BE2C (cell line): ENCODE data around the gene MIA.
"Not testable (repeated sequence)": the region's sequence is repeated elsewhere in the genome, so short reads cannot be mapped to it uniquely, and the experiment has no call there.

Experiments used
- DNase-seq: peaks from one replicate; pipeline ENCODE4 v3.0.0-alpha.2; 2020
- H3K27me3 ChIP-seq: fragments of 250-450 bp; sonication (Bioruptor Pico); 2 replicates; pipeline ENCODE4 v1.5.1; 2020; ENCODE audit warnings: mild to moderate bottlenecking
- H3K36me3 ChIP-seq: fragments of 250-450 bp; sonication (Bioruptor Pico); 2 replicates; pipeline ENCODE4 v1.5.1; 2020; ENCODE audit warnings: mild to moderate bottlenecking
- H3K4me1 ChIP-seq: fragments of 250-450 bp; sonication (Bioruptor Pico); 2 replicates; pipeline ENCODE4 v1.5.1; 2020
- H3K4me3 ChIP-seq: 2 replicates; pipeline ENCODE4 v1.5.1; 2011; ENCODE audit warnings: low read depth, low read length
- H3K9me3 ChIP-seq: fragments of 250-450 bp; sonication (Bioruptor Pico); 2 replicates; pipeline ENCODE4 v1.5.1; 2020
- TF ChIP-seq, protein P1 (sequence below): IDR thresholded peaks from 2 replicates; pipeline ENCODE4 v1.5.1; 2012; ENCODE audit warnings: mild to moderate bottlenecking, low read depth, low read length

The MIA gene

DNA sequence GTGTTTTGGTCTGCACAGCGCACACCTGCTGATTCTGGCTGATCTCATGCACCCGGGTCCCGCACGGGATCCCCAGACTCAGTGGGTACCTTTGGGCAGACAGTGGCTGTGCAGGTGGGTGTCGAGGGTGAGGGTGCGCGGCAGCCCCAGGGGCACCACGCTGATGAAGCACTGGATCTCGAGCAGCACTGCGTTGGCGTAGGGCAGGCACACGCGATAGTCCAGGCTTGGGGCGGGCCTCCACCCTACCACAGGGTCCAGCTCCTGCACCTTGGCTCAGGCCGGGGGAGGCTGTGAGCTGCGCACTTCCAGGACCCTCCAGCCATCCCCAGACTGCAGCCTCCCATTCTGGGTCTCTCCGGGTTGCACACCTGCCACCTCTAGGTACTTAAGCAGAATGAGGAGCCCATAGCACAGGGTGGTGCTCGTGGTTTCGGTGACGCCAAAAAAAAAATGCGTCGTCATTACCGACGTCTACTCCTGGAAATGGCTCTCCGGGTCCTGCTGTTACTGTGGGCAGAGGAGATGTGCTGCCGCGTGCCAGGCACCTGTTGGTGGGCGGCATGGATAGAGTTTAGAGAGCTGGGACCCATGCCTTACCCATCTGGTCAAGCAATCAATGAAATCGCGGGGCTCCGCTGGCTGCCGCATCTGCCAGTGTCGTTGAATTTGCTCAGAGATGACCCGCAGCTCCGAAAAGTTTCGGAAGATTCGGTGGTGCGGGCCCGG, 34.2 kb downstream of the MIA start:
- TF ChIP-seq, protein P1, sequence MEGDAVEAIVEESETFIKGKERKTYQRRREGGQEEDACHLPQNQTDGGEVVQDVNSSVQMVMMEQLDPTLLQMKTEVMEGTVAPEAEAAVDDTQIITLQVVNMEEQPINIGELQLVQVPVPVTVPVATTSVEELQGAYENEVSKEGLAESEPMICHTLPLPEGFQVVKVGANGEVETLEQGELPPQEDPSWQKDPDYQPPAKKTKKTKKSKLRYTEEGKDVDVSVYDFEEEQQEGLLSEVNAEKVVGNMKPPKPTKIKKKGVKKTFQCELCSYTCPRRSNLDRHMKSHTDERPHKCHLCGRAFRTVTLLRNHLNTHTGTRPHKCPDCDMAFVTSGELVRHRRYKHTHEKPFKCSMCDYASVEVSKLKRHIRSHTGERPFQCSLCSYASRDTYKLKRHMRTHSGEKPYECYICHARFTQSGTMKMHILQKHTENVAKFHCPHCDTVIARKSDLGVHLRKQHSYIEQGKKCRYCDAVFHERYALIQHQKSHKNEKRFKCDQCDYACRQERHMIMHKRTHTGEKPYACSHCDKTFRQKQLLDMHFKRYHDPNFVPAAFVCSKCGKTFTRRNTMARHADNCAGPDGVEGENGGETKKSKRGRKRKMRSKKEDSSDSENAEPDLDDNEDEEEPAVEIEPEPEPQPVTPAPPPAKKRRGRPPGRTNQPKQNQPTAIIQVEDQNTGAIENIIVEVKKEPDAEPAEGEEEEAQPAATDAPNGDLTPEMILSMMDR: no peak
- Histone ChIP-seq H3K4me1 (peaks cover 11% of the 10 kb centered on the region), H3K9me3 (no peaks in the 10 kb centered on the region), H3K27me3 (no peaks in the 10 kb centered on the region), H3K4me3 (no peak overlapping the region), H3K36me3 (peaks cover 27% of the 10 kb centered on the region)
- no peak for DNase-seq

DNA sequence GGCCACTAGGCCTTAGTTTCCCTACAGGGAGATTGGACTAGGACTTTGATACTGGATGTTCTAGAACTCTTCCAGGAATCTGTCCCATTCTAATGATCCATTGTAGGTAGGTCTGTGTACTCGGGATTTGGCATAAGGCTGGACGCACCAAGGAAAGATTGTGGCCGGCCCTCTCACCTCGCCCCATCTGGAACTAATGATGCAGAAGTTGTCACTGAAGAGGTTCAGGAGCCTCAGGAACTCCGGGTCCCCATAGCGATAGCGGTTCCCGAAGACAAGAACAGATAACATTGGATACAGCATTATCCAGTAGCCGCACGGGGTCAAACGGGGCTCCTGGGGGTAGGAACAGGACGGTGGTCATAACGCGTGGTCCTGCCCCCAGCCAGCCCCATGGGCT, 34.8 kb downstream of the MIA start:
- TF ChIP-seq, protein P1: no peak
- Histone ChIP-seq H3K9me3 (no peaks in the 10 kb centered on the region), H3K4me3 (no peak overlapping the region), H3K4me1 (peaks cover 6% of the 10 kb centered on the region), H3K27me3 (no peaks in the 10 kb centered on the region), H3K36me3 (peaks cover 27% of the 10 kb centered on the region)
- no peak for DNase-seq

DNA sequence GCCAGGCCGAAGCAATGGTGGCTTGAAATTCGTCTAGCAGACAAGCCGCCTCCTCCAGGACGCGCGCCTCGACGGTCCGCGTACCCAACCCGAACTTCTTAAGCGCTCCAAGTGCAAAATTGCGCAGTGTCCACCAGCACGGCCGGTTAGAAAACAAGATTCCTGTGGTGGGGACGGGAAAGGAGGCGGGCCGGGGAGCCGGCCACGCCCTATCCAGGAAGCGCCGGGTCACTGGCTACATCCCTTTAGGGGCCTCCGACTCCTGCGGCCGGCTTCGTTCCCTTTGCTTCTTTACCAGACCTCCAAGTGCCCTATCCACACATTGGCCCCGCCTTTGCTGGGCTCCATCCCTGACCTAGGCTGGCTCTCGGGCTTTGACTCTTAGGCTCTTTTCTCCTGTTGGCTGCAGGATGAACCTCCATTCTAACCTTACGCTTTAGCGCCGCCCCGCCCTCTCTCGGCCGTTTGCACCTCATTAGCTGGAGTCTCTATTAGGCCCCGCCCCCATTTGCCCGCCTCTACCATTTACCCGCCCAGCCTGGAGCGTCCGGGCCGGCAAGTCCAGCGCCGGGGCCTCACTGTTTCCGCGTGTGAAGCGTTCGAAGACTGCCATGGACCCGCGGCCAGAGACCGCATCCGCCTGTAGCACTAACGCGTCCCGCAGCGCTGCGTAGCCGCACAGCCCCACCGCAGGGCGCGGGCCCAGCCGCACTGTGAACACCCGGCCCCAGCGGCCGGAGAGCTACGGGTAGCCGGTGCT, 35.5 kb downstream of the MIA start:
- DNase-seq: peak; percentile 71
- not testable (repeated sequence) for H3K4me1 ChIP-seq, H3K27me3 ChIP-seq, H3K9me3 ChIP-seq
- Histone ChIP-seq H3K4me3 (peak overlapping the region; percentile 51), H3K36me3 (peaks cover 27% of the 10 kb centered on the region)

DNA sequence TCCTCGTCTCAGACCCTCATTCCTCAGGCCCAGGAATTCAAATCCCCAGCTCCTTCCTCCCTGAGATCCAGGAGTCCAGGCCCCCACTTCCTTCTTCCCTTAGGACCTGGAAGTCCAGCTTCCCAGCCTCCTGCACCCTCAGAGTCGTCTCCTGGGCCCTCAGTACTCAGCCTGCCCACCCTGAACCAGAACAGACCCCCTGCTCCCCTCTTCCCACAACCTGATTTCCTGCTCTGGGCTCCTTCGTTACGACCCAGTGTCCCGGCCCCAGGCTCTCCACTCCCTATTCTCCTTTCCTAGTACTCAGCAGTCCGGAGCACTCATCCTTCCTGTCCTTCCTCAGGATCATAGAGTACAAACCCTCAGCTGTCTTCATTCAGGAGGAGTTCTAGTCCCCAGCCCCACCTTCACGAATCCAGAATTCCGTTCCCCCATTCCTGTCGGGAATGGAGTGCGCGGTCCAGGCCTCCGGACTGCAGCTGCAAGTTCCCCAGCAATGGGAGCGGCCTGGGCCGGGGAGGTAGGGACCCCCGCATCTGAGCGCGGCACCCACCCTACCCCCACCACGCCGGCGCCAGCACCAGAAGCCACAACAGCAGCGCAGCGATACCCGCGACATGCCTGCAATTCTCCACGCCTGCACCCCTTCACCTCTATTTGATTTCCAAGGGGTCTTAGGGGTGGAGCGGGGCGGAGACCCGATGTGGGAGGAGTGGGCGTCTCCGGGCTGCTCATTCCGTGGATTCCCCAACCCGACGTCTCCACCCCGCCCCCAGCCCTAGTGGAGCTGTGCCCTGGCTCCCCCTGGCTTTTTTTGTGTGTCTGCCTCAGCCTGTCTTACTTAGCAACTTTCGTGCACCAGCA, 36.4 kb downstream of the MIA start:
- Histone ChIP-seq H3K36me3 (peaks cover 27% of the 10 kb centered on the region), H3K9me3 (no peaks in the 10 kb centered on the region), H3K27me3 (no peaks in the 10 kb centered on the region), H3K4me3 (peak overlapping the region; percentile 26), H3K4me1 (peaks cover 3% of the 10 kb centered on the region; the same call in 1 of the 2 replicates)
- TF ChIP-seq, protein P1: no peak
- DNase-seq: no peak

DNA sequence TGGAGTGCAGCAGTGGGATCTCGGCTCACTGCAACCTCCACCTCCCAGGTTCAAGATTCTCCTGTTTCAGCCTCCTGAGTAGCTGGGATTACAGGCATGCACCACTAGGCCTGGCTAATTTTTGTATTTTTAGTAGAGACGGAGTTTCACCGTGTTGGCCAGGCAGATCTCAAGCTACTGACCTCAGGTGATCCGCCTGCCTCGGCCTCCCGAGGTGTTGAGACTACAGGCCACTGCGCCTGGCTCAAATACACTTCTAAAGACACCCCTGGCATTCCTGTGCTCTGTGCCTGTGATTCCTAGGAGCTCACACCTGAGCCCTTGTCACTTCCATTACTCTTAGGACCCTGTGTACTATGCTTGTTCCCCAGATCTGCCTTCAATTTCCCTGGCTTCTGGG, 37.2 kb downstream of the MIA start:
- H3K4me3 ChIP-seq, H3K4me1 ChIP-seq, H3K27me3 ChIP-seq, DNase-seq, H3K9me3 ChIP-seq: not testable (repeated sequence)
- peaks cover 21% of the 10 kb centered on the region for H3K36me3 ChIP-seq

DNA sequence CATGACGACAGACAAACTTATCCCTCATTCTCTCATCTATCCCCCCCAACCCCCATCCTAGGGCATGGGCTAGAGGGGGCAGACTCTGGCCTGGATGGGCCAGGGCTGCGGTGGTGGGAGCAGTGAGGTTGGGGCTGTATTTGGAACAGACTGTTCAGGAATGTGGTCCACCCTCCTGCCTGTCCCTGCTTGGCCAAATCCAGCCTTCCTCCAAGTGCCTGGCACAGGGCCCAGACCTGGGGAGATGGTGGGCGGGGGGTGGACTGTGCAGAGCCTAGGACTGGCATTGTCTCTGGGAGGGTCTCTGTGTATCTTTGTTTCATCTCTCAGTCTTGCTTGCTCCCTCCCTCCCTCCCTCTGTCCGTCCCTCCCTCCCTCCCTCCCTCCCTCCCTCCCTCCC, 37.9 kb downstream of the MIA start:
- no peak for DNase-seq
- Histone ChIP-seq H3K9me3 (no peaks in the 10 kb centered on the region), H3K4me1 (no peaks in the 10 kb centered on the region; the same call in 1 of the 2 replicates), H3K27me3 (no peaks in the 10 kb centered on the region), H3K36me3 (peaks cover 15% of the 10 kb centered on the region), H3K4me3 (no peak overlapping the region)
- TF ChIP-seq, protein P1: no peak
